HG03108 (cell line): ENCODE results near the gene HLA-DOA.

Experiments used
- ATAC-seq: cut with Tn5 transposase; IDR thresholded peaks from one replicate; pipeline ENCODE4 v1.9.1; 2021; ENCODE audit warnings: moderate library complexity; ENCODE audit not compliant: unreplicated experiment

Gene HLA-DOA

DNA sequence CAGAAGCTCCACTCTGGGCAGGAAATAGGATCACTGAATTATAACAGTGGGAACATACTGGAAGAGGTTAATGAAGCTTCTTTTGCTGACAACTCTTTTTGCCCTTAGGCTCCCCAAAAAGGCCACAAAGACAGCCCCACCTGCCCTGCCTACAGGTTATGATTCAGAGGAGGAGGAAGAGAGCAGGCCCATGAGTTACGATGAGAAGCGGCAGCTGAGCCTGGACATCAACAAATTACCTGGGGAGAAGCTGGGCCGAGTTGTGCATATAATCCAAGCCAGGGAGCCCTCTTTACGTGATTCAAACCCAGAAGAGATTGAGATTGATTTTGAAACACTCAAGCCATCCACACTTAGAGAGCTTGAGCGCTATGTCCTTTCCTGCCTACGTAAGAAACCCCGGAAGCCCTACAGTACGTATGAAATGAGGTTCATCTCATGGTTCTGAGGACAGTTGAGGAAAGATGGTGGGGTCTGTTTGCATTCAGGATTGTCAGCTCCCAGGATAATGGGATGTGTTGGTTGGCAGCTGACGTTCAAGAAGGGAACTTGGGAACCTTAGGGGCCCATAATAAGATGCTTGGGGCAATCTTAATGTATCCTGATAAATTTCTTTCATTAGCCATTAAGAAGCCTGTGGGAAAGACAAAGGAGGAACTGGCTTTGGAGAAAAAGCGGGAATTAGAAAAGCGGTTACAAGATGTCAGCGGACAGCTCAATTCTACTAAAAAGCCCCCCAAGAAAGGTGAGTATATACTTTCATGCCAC lies 29.5 kb downstream of the HLA-DOA start:
- ATAC-seq, result no peak

DNA sequence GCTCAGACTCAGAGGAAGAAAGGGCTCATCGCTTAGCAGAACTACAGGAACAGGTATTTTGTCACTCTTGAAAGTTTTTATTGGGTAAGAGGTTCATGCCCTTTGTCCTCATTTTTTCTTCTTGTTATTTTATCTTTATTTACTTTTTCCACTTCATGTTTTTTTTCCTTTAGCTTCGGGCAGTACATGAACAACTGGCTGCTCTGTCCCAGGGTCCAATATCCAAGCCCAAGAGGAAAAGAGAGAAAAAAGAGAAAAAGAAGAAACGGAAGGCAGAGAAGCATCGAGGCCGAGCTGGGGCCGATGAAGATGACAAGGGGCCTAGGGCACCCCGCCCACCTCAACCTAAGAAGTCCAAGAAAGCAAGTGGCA lies 31.5 kb downstream of the HLA-DOA start:
- ATAC-seq, result no peak

DNA sequence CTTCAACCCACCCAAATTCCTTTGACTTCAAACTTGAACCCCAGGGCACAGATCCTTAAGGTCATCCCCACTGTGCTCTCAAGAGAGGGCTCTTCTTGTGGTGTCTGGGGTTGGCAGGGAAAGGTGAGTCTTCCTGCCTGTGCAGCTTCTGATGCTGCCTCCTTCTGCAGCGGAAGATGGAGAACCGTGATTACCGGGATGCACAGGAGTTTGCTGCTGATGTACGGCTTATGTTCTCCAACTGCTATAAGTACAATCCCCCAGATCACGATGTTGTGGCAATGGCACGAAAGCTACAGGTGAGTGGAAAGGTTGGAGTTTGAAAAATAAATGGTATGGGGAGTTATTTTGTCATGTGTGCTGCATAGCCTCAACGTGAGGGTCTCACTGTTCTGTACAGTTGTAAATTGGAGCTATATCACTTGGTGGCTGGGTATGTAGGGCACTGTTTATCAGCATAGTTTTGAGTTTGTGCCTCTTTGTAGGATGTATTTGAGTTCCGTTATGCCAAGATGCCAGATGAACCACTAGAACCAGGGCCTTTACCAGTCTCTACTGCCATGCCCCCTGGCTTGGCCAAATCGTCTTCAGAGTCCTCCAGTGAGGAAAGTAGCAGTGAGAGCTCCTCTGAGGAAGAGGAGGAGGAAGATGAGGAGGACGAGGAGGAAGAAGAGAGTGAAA lies 32.0 kb downstream of the HLA-DOA start:
- no peak for ATAC-seq

DNA sequence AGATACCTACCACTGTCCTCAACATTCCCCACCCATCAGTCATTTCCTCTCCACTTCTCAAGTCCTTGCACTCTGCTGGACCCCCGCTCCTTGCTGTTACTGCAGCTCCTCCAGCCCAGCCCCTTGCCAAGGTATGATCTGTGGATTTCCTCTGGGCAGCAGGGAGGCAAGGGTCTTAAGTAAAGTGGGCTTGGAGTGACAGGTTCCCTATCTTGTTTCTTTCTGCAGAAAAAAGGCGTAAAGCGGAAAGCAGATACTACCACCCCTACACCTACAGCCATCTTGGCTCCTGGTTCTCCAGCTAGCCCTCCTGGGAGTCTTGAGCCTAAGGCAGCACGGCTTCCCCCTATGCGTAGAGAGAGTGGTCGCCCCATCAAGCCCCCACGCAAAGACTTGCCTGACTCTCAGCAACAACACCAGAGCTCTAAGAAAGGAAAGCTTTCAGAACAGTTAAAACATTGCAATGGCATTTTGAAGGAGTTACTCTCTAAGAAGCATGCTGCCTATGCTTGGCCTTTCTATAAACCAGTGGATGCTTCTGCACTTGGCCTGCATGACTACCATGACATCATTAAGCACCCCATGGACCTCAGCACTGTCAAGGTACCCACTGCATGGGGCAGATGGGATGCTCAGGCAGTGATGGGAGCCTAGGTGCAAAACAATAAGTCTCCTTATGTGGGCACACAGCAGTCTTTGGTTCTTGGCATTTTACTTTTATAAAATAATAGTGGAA lies 32.9 kb downstream of the HLA-DOA start:
- no peak for ATAC-seq

DNA sequence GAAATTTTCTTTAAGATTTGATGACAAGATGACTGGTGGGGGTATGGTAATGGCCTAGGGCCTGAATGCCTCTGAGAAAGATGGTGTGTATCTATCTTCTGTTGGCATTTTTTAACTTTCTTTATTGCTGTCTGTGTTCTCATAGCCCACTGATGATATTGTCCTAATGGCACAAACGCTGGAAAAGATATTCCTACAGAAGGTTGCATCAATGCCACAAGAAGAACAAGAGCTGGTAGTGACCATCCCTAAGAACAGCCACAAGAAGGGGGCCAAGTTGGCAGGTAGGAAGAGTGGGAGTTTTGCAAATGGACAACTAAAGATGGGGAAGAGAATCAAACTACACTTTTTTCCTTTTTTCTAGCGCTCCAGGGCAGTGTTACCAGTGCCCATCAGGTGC lies 33.5 kb downstream of the HLA-DOA start:
- no peak for ATAC-seq

DNA sequence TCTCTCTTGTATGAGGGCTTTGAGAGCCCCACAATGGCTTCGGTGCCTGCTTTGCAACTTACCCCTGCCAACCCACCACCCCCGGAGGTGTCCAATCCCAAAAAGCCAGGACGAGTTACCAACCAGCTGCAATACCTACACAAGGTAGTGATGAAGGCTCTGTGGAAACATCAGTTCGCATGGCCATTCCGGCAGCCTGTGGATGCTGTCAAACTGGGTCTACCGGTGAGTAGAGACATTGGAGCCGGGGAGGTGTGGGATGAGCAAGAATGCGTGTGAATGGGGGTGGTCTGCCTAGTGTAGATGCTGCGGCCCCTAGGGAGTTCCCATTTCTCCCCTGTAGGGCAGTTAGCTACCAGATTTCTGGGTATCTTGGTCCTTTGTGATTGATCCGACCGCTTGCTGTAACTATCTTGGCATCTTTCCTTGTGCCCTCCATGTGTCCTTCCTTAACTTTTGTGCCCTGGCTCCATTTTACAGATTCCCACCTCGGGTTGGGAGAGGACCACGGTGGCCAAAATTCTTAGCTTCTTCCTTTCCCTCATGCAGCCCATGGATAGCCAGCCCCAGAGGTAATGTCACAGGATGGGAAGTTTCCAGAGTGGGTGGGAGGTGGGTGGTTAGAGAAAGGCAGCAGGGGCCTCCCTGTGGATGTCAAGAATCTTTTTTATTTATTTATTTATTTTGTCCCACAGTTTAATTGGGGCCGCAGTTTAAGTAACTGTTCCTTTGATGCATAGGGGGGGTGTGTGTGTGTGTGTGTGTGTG lies 34.7 kb downstream of the HLA-DOA start:
- ATAC-seq, result no peak

DNA sequence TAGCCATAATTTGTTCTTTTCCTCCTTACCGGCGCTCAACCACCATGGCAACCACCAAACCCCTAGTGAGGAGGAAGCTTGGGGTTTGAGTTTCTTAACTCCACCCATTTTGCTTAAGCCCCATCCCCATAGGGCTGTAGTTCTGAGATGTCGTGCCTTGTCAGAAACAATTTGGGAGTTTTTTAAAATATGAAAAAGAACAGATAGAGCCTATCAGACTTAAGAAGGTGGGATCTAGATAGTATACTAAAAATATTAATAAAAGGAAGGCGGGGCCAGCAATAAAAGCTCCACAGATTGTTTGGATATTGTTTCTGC lies 35.4 kb downstream of the HLA-DOA start:
- ATAC-seq, result no peak

DNA sequence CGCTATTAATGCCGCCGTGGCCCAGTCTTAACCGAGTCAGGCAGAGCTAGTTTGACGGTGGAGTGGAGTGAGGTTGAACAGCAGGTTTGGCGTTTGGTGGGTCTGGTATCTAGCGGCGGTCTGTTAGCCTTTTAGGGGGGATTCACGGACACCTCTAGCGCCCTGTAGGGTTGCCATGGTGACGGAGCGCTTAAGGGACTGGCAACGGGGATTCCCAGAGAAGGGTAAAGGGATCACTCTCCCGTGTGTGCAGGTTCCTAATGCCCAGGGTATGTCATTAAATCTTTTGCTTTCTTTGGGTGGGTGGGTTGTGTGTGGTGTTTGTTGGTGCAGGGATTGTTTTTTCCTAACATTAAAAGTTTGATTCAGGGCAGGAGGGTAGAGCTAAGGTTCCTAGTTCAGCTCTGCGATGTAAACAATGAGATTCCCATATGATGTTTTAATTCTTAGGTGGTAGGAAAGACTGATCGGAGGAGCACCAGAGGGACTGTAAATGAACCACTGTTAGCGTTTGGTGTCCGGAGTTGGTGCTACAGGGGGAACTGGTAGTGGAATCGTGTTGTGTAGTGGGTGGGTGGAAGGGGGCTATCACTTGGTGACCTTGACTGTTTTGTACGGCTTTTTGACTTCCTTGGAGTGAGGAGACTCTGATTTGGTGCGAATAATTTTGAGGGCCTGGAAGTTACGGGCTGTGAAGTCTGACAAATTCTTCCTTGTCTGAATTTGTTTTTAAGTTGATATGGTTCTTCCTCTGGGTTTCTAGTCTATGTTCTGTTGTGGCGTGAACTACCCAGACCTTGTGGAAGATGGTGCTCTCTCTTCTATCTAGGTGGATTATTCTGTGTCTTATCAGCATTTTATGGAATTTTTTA lies 36.0 kb downstream of the HLA-DOA start:
- ATAC-seq, result no peak

DNA sequence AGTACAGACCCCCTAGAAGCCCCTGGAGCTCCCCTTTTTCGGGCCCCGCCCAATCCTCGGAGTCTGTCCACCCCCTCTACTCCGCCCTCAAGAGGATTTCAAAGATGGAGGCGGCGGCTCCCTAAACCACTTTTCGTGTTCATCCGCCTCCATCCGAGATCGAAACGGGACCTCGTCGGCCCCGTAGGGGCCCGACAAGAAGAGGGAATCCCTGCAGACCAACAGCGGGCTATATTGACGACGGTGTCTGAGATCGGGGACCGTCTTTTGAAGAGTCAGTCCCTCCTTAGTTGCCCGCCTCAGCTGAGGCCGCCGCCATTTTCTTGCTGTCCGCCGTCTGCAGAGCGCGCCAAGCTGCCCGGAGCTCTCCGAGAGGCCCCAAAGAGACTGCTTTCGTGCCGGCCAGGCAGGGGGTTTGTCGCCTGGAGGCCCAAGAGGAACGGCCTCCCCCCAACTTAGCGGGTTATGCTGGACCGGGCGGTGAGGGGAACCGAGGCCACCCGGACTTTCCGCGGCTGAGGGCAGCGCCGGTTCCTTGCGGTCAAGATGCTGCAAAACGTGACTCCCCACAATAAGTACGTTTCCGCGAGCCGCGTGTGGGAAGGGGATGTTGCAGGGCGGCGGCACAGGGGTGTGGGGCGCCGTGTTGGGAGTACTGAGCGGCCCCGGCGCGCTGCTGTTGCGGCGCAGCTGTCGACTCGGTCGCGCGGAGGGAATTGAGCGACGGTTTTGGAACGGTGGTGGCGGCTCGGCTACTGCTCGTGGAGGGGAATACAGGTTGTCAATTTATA lies 36.8 kb downstream of the HLA-DOA start:
- no peak for ATAC-seq

DNA sequence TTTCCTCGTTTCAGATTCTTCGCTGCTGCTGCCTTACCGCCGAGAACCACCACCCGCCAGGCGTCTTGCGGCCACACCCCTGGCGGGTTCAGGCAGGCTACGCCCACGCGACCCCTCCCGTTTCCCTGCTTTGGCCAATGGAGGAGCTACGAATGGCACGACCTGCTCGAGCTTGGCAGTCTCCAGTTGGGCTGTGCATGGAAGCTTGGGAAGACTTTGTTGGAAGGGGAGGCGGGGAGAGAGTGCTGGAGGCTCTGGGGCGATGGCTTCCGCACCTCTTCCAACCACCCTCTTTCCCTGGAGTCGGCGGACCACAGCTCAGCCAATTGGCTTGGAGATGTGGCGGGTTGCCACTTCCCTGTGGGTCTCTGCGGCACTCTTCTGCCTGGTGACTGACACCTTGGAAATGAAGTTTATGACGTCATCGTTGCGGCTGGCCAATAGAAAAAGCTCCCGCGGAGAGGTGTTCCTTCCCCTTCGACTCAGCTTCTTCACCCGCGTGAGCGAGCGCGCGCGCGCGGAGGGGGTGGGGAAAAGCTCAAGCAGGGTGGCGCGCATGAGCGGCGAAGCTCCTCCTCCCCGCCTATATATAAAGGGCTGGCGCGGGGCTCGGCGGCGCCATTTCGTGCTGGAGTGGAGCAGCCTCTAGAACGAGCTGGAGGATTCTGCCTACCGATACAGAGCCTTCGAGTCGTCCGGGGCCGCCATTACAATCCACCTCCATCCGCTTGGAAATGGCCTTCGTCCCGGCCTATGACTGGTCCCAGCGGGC lies 37.6 kb downstream of the HLA-DOA start:
- peak; percentile 44 for ATAC-seq

DNA sequence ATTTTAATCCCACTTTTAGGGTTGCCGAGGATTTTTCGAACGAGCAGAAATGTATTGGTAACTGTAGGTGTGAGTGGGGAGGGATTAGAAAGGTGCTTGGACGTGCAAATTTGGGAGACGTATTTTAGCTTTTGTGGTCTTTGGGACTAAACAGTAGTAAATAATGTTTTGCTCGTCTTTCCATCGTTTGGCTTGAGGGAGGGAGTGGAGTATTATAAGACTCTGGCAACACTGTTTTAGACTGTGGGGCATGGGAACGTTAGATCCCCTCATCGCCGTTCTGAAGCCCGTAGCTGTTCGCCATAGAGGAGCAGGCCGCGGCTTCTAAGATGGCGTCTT lies 38.2 kb downstream of the HLA-DOA start:
- ATAC-seq, result no peak

DNA sequence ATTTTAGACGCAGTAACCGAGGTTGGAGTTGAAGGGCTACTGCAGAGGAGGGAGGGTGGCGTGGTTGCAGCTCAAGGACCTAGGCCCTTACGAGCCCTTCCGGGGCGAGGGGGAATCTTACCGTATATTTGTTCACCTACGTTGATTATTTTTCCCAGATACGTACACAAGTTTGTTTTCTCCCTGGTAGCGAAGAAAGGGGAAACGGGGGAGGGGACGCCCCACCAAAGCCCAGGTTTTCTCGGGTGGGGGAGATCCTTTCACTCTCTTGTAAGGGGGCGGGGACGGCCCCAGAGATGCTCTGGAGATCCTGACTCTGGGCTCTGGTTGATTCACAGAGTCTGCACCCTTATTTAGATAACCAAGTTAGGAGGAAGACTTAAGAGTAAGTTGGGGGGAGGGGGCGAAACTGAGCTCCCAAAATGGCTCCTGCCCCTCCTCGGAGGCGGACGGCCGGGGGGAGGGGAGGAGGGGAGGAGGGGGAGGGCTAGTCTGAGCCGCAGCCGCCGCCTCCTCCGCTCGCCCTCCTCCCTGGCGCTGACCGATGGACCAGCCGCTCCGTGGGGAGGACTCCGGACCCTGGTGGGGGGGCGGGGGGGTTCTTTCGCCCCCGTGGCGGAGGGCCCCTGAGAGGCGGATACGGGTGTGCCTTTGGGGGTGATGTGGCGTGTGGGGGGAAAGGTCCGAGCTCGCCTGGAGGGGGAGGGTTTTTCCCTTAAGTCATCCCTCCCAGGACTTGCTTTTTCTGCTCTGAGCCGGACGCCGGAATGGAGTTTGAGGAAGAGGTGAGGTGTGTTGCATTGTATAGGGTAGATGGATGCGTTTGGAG lies 38.8 kb downstream of the HLA-DOA start:
- no peak for ATAC-seq

DNA sequence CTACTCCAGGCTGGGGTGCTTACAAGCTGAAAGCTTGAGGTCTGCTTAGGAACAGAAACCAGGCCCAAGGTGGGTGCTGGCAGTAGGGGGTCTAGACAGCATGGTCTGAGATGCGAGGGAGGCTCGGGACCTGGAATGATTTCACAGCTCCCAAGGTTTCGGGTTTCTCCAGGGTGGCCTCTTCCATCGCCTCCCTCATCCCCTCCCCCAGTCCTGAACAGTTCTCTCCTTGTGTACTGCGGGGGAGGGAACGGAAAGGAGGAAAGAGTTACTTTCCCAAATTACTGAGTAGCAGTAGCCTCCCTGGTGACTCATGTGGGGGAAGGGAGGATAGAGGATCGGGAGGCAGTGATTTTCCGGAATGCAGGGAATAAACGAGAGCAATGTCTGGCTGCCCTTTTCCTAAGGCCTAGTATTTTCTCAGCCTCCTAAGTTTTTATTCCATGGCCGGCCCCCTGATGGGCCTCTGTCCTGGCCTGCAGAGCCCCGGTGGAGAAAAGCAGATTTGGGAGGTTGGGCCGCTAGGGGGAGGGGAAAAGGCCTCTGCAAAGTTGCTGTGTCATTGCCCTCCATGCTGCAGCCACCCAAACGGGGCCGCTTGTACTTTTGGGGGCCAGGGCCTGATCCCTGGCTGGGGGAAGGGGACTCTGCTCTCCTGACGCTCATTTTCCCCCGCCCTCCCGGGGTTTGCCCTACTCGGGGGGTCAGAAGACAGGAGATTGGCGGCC lies 39.5 kb downstream of the HLA-DOA start:
- ATAC-seq, result no peak

DNA sequence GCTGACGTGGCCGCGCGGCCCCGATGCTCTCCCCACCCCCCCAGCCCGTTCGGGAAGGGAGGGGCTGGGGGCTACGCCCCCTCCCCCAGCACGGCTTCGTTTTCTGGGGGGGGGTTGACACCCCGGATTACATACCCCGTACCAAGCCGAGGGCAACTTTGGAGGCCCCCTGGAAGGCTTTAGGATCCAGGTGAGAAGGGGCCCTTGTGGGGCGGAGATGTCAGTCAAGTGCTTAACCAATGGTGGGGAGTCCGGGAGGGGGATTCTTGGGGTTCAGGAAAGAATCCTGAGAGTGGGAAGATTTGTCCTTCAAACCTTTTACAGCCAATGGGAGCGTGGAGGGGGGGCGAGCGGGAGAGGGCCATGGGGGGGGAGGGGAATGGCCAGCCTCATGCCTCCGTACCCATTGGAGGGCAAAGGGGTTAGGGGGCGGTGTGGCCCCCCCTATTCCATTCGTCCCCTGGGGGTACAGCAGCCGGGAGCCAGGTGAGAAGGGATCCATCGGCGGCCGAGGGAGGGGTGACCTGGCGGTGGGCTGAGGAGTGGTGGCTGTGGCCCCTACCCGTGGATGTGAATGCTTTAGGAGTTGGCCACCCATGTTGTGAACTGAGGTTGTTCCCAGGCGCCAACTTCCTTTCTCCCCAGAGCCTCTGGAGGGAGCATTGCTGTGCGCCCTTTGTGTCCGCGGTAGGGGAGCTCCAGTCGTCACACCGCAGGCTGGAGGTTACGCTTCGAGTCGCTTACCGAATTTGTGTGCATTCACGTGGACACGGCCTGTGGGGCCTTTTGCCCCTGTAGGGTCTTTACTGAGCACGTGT lies 40.3 kb downstream of the HLA-DOA start:
- no peak for ATAC-seq

DNA sequence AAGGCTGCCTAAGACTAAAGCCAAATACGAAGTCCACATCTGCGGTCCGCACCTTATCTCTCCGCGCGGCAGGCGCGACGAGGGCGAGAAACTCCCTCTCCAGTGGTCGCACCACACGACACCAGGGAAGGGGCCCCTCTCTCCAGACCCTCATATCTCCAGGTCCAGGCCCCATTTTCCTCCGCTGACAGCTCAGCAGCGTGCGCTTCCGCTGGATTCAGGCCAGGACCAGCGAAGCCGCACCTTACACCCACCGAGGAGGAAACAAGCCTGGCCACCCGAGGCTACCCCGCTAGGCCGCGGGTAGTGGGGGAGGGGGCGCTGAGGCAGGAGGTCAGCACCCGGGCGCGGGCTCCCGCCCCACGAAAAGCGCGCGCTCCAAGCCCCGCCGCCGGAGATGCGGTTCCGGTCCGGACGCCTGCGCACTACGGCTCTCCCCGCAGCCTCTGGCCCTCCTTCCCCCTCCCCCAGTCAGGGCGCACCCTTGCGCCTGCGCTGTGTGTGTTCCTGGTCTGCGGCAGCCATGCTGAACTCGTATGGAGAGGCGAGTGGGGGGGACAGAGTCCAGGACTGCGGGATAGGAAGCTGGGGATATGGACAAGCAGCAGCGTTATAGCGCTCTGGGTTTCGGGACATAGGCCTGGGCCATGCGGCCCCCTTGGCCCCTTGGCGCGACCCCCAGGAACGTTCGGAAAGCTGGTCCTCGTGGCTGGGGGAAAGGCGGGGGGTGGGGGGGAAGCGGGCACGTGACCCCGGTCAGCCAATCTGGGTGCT lies 41.1 kb downstream of the HLA-DOA start, which contains the start of gene BRD2:
TSS of gene BRD2 (plus strand) at position 502 of the 774 bp plus-strand sequence. CDS start 4,305 bp downstream, outside the sequence.
- ATAC-seq, result peak; percentile 25
